H9 (cell line): ENCODE results near the gene SLC29A4. TPM values are rescaled to one million over a fixed set of nuclear protein-coding genes. Genes with fewer than 3 reads are reported as not detected.
"Not testable (repeated sequence)": the region's sequence is repeated elsewhere in the genome, so short reads cannot be mapped to it uniquely, and the experiment has no call there.

Experiments
- DNase-seq: peaks from one replicate; pipeline ENCODE4 v3.0.0-alpha.2; 2017
- H2AFZ ChIP-seq: one replicate; pipeline ENCODE4 v1.6.1; 2013; ENCODE audit warnings: mild to moderate bottlenecking, low read length, control low read depth, moderate library complexity
- H2AK5ac ChIP-seq: 2 replicates; pipeline ENCODE4 v1.6.1; 2013; ENCODE audit warnings: low read length, control low read depth, mixed read lengths; ENCODE audit not compliant: insufficient read length
- H2BK120ac ChIP-seq: one replicate; pipeline ENCODE4 v1.6.1; 2013; ENCODE audit warnings: low read depth, mild to moderate bottlenecking, low read length, control low read depth, inconsistent platforms; ENCODE audit not compliant: poor library complexity, severe bottlenecking
- H2BK12ac ChIP-seq: 2 replicates; pipeline ENCODE4 v1.6.1; 2013; ENCODE audit warnings: low read length, control low read depth, mixed read lengths, low read depth; ENCODE audit not compliant: insufficient read length
- H2BK15ac ChIP-seq: 2 replicates; pipeline ENCODE4 v1.6.1; 2013; ENCODE audit warnings: low read depth, low read length, control low read depth
- H2BK20ac ChIP-seq: one replicate; pipeline ENCODE4 v1.6.1; 2013; ENCODE audit warnings: low read depth, mild to moderate bottlenecking, low read length, control low read depth, inconsistent platforms; ENCODE audit not compliant: poor library complexity, severe bottlenecking
- H2BK5ac ChIP-seq: 2 replicates; pipeline ENCODE4 v1.6.1; 2013; ENCODE audit warnings: low read length, control low read depth, mixed read lengths; ENCODE audit not compliant: insufficient read length
- H3K14ac ChIP-seq: 2 replicates; pipeline ENCODE4 v1.6.1; 2013; ENCODE audit warnings: low read length, control low read depth; ENCODE audit not compliant: insufficient read depth
- H3K18ac ChIP-seq: 2 replicates; pipeline ENCODE4 v1.6.1; 2013; ENCODE audit warnings: low read depth, mild to moderate bottlenecking, mixed read lengths, low read length, control low read depth; ENCODE audit not compliant: insufficient read length
- H3K23ac ChIP-seq: 2 replicates; pipeline ENCODE4 v1.6.1; 2013; ENCODE audit warnings: low read length, control low read depth, mixed read lengths, low read depth; ENCODE audit not compliant: insufficient read length
- H3K23me2 ChIP-seq: 2 replicates; pipeline ENCODE4 v1.6.1; 2013; ENCODE audit warnings: low read depth, mild to moderate bottlenecking, mixed read lengths, low read length, control low read depth; ENCODE audit not compliant: insufficient read length, poor library complexity, severe bottlenecking
- H3K27ac ChIP-seq: 2 replicates; pipeline ENCODE4 v1.5.1; 2013; ENCODE audit warnings: low read length, control low read depth, mixed read lengths, low read depth; ENCODE audit not compliant: insufficient read length
- H3K27me3 ChIP-seq: 2 replicates; pipeline ENCODE4 v1.6.1; 2013; ENCODE audit warnings: low read length, control low read depth, inconsistent platforms; ENCODE audit not compliant: insufficient read depth
- H3K4ac ChIP-seq: 2 replicates; pipeline ENCODE4 v1.6.1; 2013; ENCODE audit warnings: low read depth, mild to moderate bottlenecking, control low read depth, inconsistent platforms, low read length, moderate library complexity
- H3K4me1 ChIP-seq: 2 replicates; pipeline ENCODE4 v1.6.1; 2013; ENCODE audit warnings: low read length, control low read depth, inconsistent platforms; ENCODE audit not compliant: insufficient read depth
- H3K4me2 ChIP-seq: 2 replicates; pipeline ENCODE4 v1.6.1; 2013; ENCODE audit warnings: low read length, control low read depth, mixed read lengths; ENCODE audit not compliant: insufficient read length, insufficient read depth
- H3K56ac ChIP-seq: 2 replicates; pipeline ENCODE4 v1.6.1; 2013; ENCODE audit warnings: low read depth, mild to moderate bottlenecking, mixed read lengths, low read length, control low read depth; ENCODE audit not compliant: insufficient read length
- H3K79me1 ChIP-seq: 2 replicates; pipeline ENCODE4 v1.6.1; 2013; ENCODE audit warnings: low read depth, mild to moderate bottlenecking, moderate library complexity, low read length, control low read depth, inconsistent platforms; ENCODE audit not compliant: insufficient read depth, poor library complexity, severe bottlenecking
- H3K79me2 ChIP-seq: 2 replicates; pipeline ENCODE4 v1.6.1; 2013; ENCODE audit warnings: low read length, control low read depth, inconsistent platforms; ENCODE audit not compliant: insufficient read depth
- H3K9ac ChIP-seq: 2 replicates; pipeline ENCODE4 v1.6.1; 2013; ENCODE audit warnings: low read length, control low read depth, mixed read lengths; ENCODE audit not compliant: insufficient read length; ENCODE audit errors: extremely low read depth
- H3K9me3 ChIP-seq: one replicate; pipeline ENCODE4 v1.6.1; 2013; ENCODE audit warnings: low read depth, low read length, inconsistent platforms; ENCODE audit not compliant: control insufficient read depth
- H3T11ph ChIP-seq: one replicate; pipeline ENCODE4 v1.6.1; 2013; ENCODE audit warnings: mild to moderate bottlenecking, low read length, control low read depth, inconsistent platforms
- H4K20me1 ChIP-seq: one replicate; pipeline ENCODE4 v1.6.1; 2013; ENCODE audit not compliant: control insufficient read depth, insufficient read length, insufficient read depth
- H4K5ac ChIP-seq: 2 replicates; pipeline ENCODE4 v1.6.1; 2013; ENCODE audit warnings: low read depth, mild to moderate bottlenecking, mixed read lengths, low read length, control low read depth; ENCODE audit not compliant: insufficient read length
- H4K8ac ChIP-seq: replicated peaks from 2 replicates; pipeline ENCODE4 v1.6.1; 2013; ENCODE audit warnings: low read length, control low read depth, mixed read lengths, low read depth; ENCODE audit not compliant: insufficient read length
- H4K91ac ChIP-seq: 2 replicates; pipeline ENCODE4 v1.6.1; 2013; ENCODE audit warnings: low read depth, mild to moderate bottlenecking, moderate library complexity, mixed read lengths, low read length, control low read depth; ENCODE audit not compliant: insufficient read length
- H3K27ac Mint-ChIP-seq, 3 experiments: 2 replicates in 2 of 3; 3 replicates in 1 of 3; pipeline ENCODE4 v1.8.0; 2020 to 2021; ENCODE audit warnings: mixed read lengths in 3 of 3, mild to moderate bottlenecking in 1 of 3, moderate library complexity in 1 of 3
- H3K27me3 Mint-ChIP-seq: 2 replicates; pipeline ENCODE4 v1.8.0; 2021; ENCODE audit warnings: low read depth, mild to moderate bottlenecking, moderate library complexity, mixed read lengths
- H3K36me3 Mint-ChIP-seq, 3 experiments: 2 replicates in 2 of 3; 3 replicates in 1 of 3; pipeline ENCODE4 v1.8.0; 2020 to 2021; ENCODE audit warnings: low read depth in 3 of 3, mixed read lengths in 3 of 3; ENCODE audit not compliant: insufficient read depth in 1 of 3
- H3K4me1 Mint-ChIP-seq, 2 experiments: 2 replicates each; pipeline ENCODE4 v1.8.0; 2020; ENCODE audit warnings: mixed read lengths in 2 of 2
- H3K4me3 Mint-ChIP-seq, 2 experiments: 2 replicates in 1 of 2; 3 replicates in 1 of 2; pipeline ENCODE4 v1.8.0; 2020 to 2021; ENCODE audit warnings: mild to moderate bottlenecking in 2 of 2, mixed read lengths in 2 of 2, moderate library complexity in 1 of 2
- H3K9me3 Mint-ChIP-seq, 2 experiments: 2 replicates in 1 of 2; 3 replicates in 1 of 2; pipeline ENCODE4 v1.8.0; 2020; ENCODE audit warnings: mild to moderate bottlenecking in 2 of 2, mixed read lengths in 2 of 2, moderate library complexity in 1 of 2
- WGBS: extraction: QIAGEN DNeasy Blood & Tissue Kit; methylation state at CpG from one replicate; pipeline ENCODE4 v1.1.7; 2013; ENCODE audit warnings: missing lambda C conversion rate, low lambda C conversion rate, mixed read lengths; ENCODE audit not compliant: insufficient read length; ENCODE audit errors: extremely low coverage; 5-methylcytosine and 5-hydroxymethylcytosine counted together
- total RNA-seq: library from RNA; stranded (reverse); gene quantifications from 2 replicates; pipeline ENCODE4 v1.2.1, GENCODE V29; 2021
- TF ChIP-seq, protein P1 (sequence below): fragments of 200-600 bp; sonication (generic); conservative IDR thresholded peaks from 3 replicates; pipeline ENCODE4 v1.8.0; 2021; ENCODE audit warnings: antibody characterized with exemption, mild to moderate bottlenecking

The SLC29A4 gene
- total RNA-seq, 1 experiment from 2014 or later = 12.4 TPM

GRCh38 chr7:5291301-5291700 is 8.6 kb downstream of the SLC29A4 start:
- Histone ChIP-seq H3K79me2 (no peaks in the 10 kb centered on the region), H2BK12ac (no peak overlapping the region), H2BK120ac (no peak overlapping the region), H3K23me2 (peaks cover 6% of the 10 kb centered on the region), H3K27me3 (no peaks in the 10 kb centered on the region), H4K20me1 (no peaks in the 10 kb centered on the region), H2BK15ac (no peak overlapping the region), H3K4ac (no peak overlapping the region), H4K5ac (no peak overlapping the region), H3K4me1 (no peaks in the 10 kb centered on the region), H2AFZ (no peak overlapping the region), H3K79me1 (no peaks in the 10 kb centered on the region), H2BK5ac (no peak overlapping the region), H3K18ac (no peak overlapping the region), H3K56ac (no peak overlapping the region), H3K9me3 (no peaks in the 10 kb centered on the region), H3T11ph (no peak overlapping the region), H3K27ac (no peak overlapping the region), H2BK20ac (no peak overlapping the region), H3K4me2 (no peak overlapping the region), H4K91ac (no peak overlapping the region), H4K8ac (no peak overlapping the region), H2AK5ac (no peak overlapping the region), H3K14ac (no peak overlapping the region), H3K23ac (no peak overlapping the region), H3K9ac (no peak overlapping the region)
- no peak overlapping the region for H3K4me3 Mint-ChIP-seq
- no CpG with 5 or more reads among the region's 8 CpGs for WGBS
- no peak overlapping the region for H3K27ac Mint-ChIP-seq
- H3K27me3 Mint-ChIP-seq = peaks cover 4% of the 10 kb centered on the region; the same call in 1 of the 2 replicates
- H3K36me3 Mint-ChIP-seq = peaks cover 7 to 31% (median 13%) of the 10 kb centered on the region in 3 experiments
- TF ChIP-seq, protein P1, sequence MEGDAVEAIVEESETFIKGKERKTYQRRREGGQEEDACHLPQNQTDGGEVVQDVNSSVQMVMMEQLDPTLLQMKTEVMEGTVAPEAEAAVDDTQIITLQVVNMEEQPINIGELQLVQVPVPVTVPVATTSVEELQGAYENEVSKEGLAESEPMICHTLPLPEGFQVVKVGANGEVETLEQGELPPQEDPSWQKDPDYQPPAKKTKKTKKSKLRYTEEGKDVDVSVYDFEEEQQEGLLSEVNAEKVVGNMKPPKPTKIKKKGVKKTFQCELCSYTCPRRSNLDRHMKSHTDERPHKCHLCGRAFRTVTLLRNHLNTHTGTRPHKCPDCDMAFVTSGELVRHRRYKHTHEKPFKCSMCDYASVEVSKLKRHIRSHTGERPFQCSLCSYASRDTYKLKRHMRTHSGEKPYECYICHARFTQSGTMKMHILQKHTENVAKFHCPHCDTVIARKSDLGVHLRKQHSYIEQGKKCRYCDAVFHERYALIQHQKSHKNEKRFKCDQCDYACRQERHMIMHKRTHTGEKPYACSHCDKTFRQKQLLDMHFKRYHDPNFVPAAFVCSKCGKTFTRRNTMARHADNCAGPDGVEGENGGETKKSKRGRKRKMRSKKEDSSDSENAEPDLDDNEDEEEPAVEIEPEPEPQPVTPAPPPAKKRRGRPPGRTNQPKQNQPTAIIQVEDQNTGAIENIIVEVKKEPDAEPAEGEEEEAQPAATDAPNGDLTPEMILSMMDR = no peak
- no peak for DNase-seq
- peaks cover 0 to 5% of the 10 kb centered on the region in 2 experiments; a peak in 1 of 5 replicates for H3K9me3 Mint-ChIP-seq
- peaks cover 0 to 4% of the 10 kb centered on the region in 2 experiments; a peak in 2 of 4 replicates for H3K4me1 Mint-ChIP-seq

DNA sequence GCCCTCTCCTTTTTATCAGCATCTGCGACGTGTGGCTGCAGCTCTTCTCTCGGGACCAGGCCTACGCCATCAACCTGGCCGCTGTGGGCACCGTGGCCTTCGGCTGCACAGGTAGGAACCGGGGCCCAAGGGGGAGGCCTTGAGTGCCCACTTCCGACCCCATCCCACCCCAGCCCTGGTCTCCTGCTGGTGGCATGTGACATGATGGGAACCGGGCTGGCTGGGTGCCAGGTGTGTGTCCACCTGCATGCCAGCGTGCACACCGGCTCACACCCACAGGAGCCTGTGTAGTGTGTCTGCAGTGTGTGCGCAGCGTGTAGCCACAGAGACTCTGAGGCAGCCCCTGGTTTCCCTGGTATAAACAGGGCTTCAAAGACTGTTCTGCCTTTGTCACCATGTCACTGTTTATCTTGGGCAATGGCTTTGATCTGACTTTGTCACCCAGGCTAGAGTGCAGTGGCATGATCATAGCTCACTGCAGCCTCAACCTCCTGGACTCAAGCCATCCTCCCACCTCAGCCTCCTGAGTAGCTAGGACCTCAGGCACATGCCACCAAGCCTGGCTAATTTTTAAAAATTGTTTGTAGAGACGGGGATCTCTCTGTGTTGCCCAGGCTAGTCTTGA is 9.1 kb downstream of the SLC29A4 start:
- not testable (repeated sequence) for H2BK5ac ChIP-seq, H4K5ac ChIP-seq, H3K27ac Mint-ChIP-seq, H2BK120ac ChIP-seq, H3K27ac ChIP-seq, H3K9me3 Mint-ChIP-seq, H3K4ac ChIP-seq, H2AFZ ChIP-seq, H3K9me3 ChIP-seq, H3K23ac ChIP-seq, H3T11ph ChIP-seq, H3K4me2 ChIP-seq, H3K79me2 ChIP-seq, H3K27me3 ChIP-seq, H2BK20ac ChIP-seq, H3K27me3 Mint-ChIP-seq, H4K8ac ChIP-seq, H3K4me1 ChIP-seq, H3K79me1 ChIP-seq, H2BK12ac ChIP-seq, H2BK15ac ChIP-seq, H3K56ac ChIP-seq, H2AK5ac ChIP-seq, H3K23me2 ChIP-seq, H3K9ac ChIP-seq, H4K20me1 ChIP-seq, H3K4me3 Mint-ChIP-seq, H3K14ac ChIP-seq, H4K91ac ChIP-seq, DNase-seq, H3K18ac ChIP-seq, H3K4me1 Mint-ChIP-seq
- WGBS = no CpG with 5 or more reads among the region's 15 CpGs
- peaks cover 7 to 31% (median 13%) of the 10 kb centered on the region in 3 experiments for H3K36me3 Mint-ChIP-seq
